Fibroblast of mammary gland (primary cell): ENCODE measurements around the gene HNRNPM.

Experiments
- DNase-seq: peaks from one replicate; pipeline ENCODE4 v3.0.0-alpha.2; 2010; ENCODE audit warnings: low read depth
- H3K4me3 ChIP-seq: 2 replicates; pipeline ENCODE4 v1.5.1; 2011; ENCODE audit warnings: low read depth, mild to moderate bottlenecking, low read length, moderate library complexity; ENCODE audit not compliant: control insufficient read depth
- TF ChIP-seq, protein P1 (sequence below): conservative IDR thresholded peaks from 2 replicates; pipeline ENCODE4 v1.5.1; 2011; ENCODE audit warnings: low read depth, low read length, inconsistent platforms; ENCODE audit not compliant: control insufficient read depth, insufficient read depth

Gene HNRNPM

DNA sequence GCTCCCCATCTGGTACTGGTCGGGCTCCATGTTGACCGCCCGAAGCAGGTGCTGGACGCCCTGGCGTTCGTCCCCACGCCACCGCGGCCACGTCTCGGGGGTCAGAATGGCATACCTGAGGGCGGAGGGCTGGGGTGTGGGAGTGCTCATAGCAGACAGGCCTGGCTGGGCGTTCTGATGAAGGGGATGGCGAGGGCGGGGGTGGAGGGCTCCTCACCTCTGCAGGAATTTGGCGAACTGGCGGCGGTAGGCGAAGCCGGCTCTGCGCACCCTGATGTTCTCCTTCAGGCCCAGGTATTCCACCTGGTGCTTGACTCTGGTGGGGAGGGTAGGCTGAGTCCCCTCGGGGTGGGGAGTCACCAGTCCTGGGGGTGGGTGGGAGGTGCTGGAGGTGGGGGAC, 91.5 kb downstream of the HNRNPM start:
- no peak for DNase-seq
- H3K4me3 ChIP-seq: no peak overlapping the region
- TF ChIP-seq, protein P1, sequence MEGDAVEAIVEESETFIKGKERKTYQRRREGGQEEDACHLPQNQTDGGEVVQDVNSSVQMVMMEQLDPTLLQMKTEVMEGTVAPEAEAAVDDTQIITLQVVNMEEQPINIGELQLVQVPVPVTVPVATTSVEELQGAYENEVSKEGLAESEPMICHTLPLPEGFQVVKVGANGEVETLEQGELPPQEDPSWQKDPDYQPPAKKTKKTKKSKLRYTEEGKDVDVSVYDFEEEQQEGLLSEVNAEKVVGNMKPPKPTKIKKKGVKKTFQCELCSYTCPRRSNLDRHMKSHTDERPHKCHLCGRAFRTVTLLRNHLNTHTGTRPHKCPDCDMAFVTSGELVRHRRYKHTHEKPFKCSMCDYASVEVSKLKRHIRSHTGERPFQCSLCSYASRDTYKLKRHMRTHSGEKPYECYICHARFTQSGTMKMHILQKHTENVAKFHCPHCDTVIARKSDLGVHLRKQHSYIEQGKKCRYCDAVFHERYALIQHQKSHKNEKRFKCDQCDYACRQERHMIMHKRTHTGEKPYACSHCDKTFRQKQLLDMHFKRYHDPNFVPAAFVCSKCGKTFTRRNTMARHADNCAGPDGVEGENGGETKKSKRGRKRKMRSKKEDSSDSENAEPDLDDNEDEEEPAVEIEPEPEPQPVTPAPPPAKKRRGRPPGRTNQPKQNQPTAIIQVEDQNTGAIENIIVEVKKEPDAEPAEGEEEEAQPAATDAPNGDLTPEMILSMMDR: no peak

DNA sequence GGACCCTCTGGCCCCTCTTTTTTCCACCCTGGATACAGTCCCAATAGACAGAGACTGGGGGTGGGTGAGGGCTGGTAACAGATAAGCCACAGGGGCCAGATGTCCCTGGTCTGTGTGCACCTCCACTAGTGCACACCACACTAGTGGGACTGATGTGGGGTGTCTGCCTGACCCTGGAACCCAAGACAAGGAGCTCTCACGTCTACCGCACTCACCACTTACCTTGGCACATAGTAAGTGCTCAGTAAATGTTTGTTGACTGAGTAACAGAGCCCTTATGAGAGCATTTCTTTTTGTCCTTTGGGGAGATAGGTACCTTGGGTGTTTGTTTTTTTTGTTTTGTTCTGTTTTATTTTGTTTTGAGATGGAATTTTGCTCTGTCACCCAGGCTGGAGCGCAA, 92.3 kb downstream of the HNRNPM start:
- TF ChIP-seq, protein P1: no peak
- DNase-seq: no peak
- no peak overlapping the region for H3K4me3 ChIP-seq
